GM21447 (cell line): ENCODE data around the gene CUBN.

Source experiments
- ATAC-seq: cut with Tn5 transposase; IDR thresholded peaks from one replicate; pipeline ENCODE4 v1.9.1; 2021; ENCODE audit not compliant: unreplicated experiment

Gene CUBN

GRCh38 chr10:16954280-16955030 lies 175.2 kb downstream of the CUBN start:
- ATAC-seq, result no peak

- ATAC-seq, result no peak
Observed at GRCh38 chr10:16953270-16953669, 176.3 kb downstream of the CUBN start.

GRCh38 chr10:16952610-16953009 lies 177.0 kb downstream of the CUBN start:
- no peak for ATAC-seq

- ATAC-seq, result no peak
Observed at GRCh38 chr10:16952080-16952479, 177.5 kb downstream of the CUBN start.

GRCh38 chr10:16950656-16951601 lies 178.7 kb downstream of the CUBN start:
- ATAC-seq, result no peak

- no peak for ATAC-seq
Observed at GRCh38 chr10:16949816-16950215, 179.8 kb downstream of the CUBN start.

GRCh38 chr10:16948361-16948760 lies 181.2 kb downstream of the CUBN start:
- no peak for ATAC-seq

GRCh38 chr10:16947069-16947468 lies 182.5 kb downstream of the CUBN start:
- ATAC-seq, result no peak

GRCh38 chr10:16945593-16945992 lies 184.0 kb downstream of the CUBN start:
- ATAC-seq, result no peak

- ATAC-seq, result no peak
Observed at GRCh38 chr10:16944986-16945385, 184.6 kb downstream of the CUBN start.

GRCh38 chr10:16944402-16944801 lies 185.2 kb downstream of the CUBN start:
- ATAC-seq, result no peak

GRCh38 chr10:16943295-16944285 lies 186.0 kb downstream of the CUBN start:
- ATAC-seq, result no peak

- ATAC-seq, result no peak
Observed at GRCh38 chr10:16942381-16943078, 187.1 kb downstream of the CUBN start.

GRCh38 chr10:16941870-16942269 lies 187.7 kb downstream of the CUBN start:
- ATAC-seq, result no peak

- ATAC-seq, result no peak
Observed at GRCh38 chr10:16941067-16941466, 188.5 kb downstream of the CUBN start.

- ATAC-seq, result no peak
Observed at GRCh38 chr10:16938952-16939351, 190.7 kb downstream of the CUBN start.

GRCh38 chr10:16934461-16934860 lies 195.2 kb downstream of the CUBN start:
- ATAC-seq, result no peak

GRCh38 chr10:16933783-16934182 lies 195.8 kb downstream of the CUBN start:
- no peak for ATAC-seq

- ATAC-seq, result no peak
Observed at GRCh38 chr10:16931930-16932329, 197.7 kb downstream of the CUBN start.

GRCh38 chr10:16930540-16930939 lies 199.1 kb downstream of the CUBN start:
- ATAC-seq, result no peak
